Adipocyte (in vitro differentiated cells): ENCODE results near the gene CLTCL1.

Experiments
- DNase-seq: peaks from one replicate; pipeline ENCODE4 v3.0.0-alpha.2; 2015; ENCODE audit warnings: low read depth
- H3K27me3 ChIP-seq: replicated peaks from 2 replicates; pipeline ENCODE4 v1.7.0; 2013; ENCODE audit warnings: mild to moderate bottlenecking, low read length, moderate library complexity; ENCODE audit not compliant: control insufficient read depth, insufficient read depth
- H3K36me3 ChIP-seq: 2 replicates; pipeline ENCODE4 v1.7.0; 2013; ENCODE audit warnings: low read length, mild to moderate bottlenecking, moderate library complexity; ENCODE audit not compliant: control insufficient read depth, insufficient read depth, severe bottlenecking
- H3K4me1 ChIP-seq: 2 replicates; pipeline ENCODE4 v1.7.0; 2013; ENCODE audit warnings: mild to moderate bottlenecking, low read length, moderate library complexity; ENCODE audit not compliant: control insufficient read depth, insufficient read depth
- H3K4me3 ChIP-seq: 2 replicates; pipeline ENCODE4 v1.7.0; 2013; ENCODE audit warnings: mild to moderate bottlenecking, low read length, moderate library complexity
- H3K9ac ChIP-seq: 2 replicates; pipeline ENCODE4 v1.7.0; 2013; ENCODE audit warnings: mild to moderate bottlenecking, low read length, moderate library complexity
- H3K9me3 ChIP-seq: 2 replicates; pipeline ENCODE4 v1.7.0; 2013; ENCODE audit warnings: mild to moderate bottlenecking, low read length, moderate library complexity; ENCODE audit not compliant: control insufficient read depth

CLTCL1 gene

GRCh38 chr22:19152942-19153883 lies 138.3 kb downstream of the CLTCL1 start:
- no peaks in the 10 kb centered on the region for H3K4me1 ChIP-seq
- H3K9me3 ChIP-seq, result peaks cover 11% of the 10 kb centered on the region
- H3K9ac ChIP-seq, result no peak overlapping the region
- DNase-seq, result no peak
- H3K27me3 ChIP-seq, result peaks cover 42% of the 10 kb centered on the region
- H3K4me3 ChIP-seq, result no peak overlapping the region
- H3K36me3 ChIP-seq, result no peaks in the 10 kb centered on the region

- no peak for DNase-seq
- no peaks in the 10 kb centered on the region for H3K4me1 ChIP-seq
- H3K4me3 ChIP-seq, result no peak overlapping the region
- no peak overlapping the region for H3K9ac ChIP-seq
- peaks cover 57% of the 10 kb centered on the region for H3K27me3 ChIP-seq
- H3K9me3 ChIP-seq, result peaks cover 11% of the 10 kb centered on the region
- H3K36me3 ChIP-seq, result no peaks in the 10 kb centered on the region
Measured at GRCh38 chr22:19151329-19152191, 140.0 kb downstream of the CLTCL1 start.

- Histone ChIP-seq H3K4me3 (no peak overlapping the region), H3K27me3 (peaks cover 57% of the 10 kb centered on the region), H3K9ac (no peak overlapping the region), H3K9me3 (peaks cover 11% of the 10 kb centered on the region), H3K36me3 (no peaks in the 10 kb centered on the region), H3K4me1 (no peaks in the 10 kb centered on the region)
- DNase-seq, result no peak
Measured at GRCh38 chr22:19150482-19151328, 140.8 kb downstream of the CLTCL1 start.

- DNase-seq, result no peak
- Histone ChIP-seq H3K4me1 (no peaks in the 10 kb centered on the region), H3K9me3 (peaks cover 11% of the 10 kb centered on the region), H3K4me3 (no peak within 1 kb of the TSS), H3K27me3 (peaks cover 55% of the 10 kb centered on the region), H3K36me3 (no peaks in the 10 kb centered on the region), H3K9ac (no peak within 1 kb of the TSS)
Measured at GRCh38 chr22:19149991-19150390, 141.5 kb downstream of the CLTCL1 start, which contains the start of gene GSC2. GSC2 (minus strand) TSS chr22:19150292; CDS start chr22:19150283, 9 bp downstream.

GRCh38 chr22:19149047-19149883 lies 142.3 kb downstream of the CLTCL1 start:
- Histone ChIP-seq H3K9ac (no peak overlapping the region), H3K4me3 (no peak overlapping the region), H3K9me3 (peaks cover 11% of the 10 kb centered on the region), H3K36me3 (no peaks in the 10 kb centered on the region), H3K27me3 (peaks cover 52% of the 10 kb centered on the region), H3K4me1 (no peaks in the 10 kb centered on the region)
- no peak for DNase-seq

GRCh38 chr22:19148417-19149046 lies 143.0 kb downstream of the CLTCL1 start:
- Histone ChIP-seq H3K9ac (no peak overlapping the region), H3K9me3 (peaks cover 7% of the 10 kb centered on the region), H3K4me1 (peaks cover 4% of the 10 kb centered on the region), H3K27me3 (peaks cover 50% of the 10 kb centered on the region), H3K4me3 (no peak overlapping the region), H3K36me3 (no peaks in the 10 kb centered on the region)
- no peak for DNase-seq

GRCh38 chr22:19147195-19147780 lies 144.2 kb downstream of the CLTCL1 start:
- DNase-seq, result no peak
- Histone ChIP-seq H3K36me3 (peaks cover 4% of the 10 kb centered on the region), H3K4me3 (no peak overlapping the region), H3K9me3 (peaks cover 7% of the 10 kb centered on the region), H3K9ac (no peak overlapping the region), H3K4me1 (peaks cover 8% of the 10 kb centered on the region), H3K27me3 (peaks cover 44% of the 10 kb centered on the region)

- Histone ChIP-seq H3K36me3 (peaks cover 10% of the 10 kb centered on the region), H3K9ac (no peak overlapping the region), H3K4me3 (no peak overlapping the region), H3K9me3 (peaks cover 2% of the 10 kb centered on the region), H3K4me1 (peaks cover 8% of the 10 kb centered on the region), H3K27me3 (peaks cover 35% of the 10 kb centered on the region)
- no peak for DNase-seq
Measured at GRCh38 chr22:19146215-19146968, 145.1 kb downstream of the CLTCL1 start.

- peak; percentile 52 for DNase-seq
- H3K4me1 ChIP-seq, result peaks cover 8% of the 10 kb centered on the region
- peaks cover 34% of the 10 kb centered on the region for H3K36me3 ChIP-seq
- peaks cover 23% of the 10 kb centered on the region for H3K27me3 ChIP-seq
- peak overlapping the region; percentile 96 for H3K4me3 ChIP-seq
- H3K9me3 ChIP-seq, result no peaks in the 10 kb centered on the region
- peak overlapping the region; percentile 94 for H3K9ac ChIP-seq
Measured at GRCh38 chr22:19143967-19144400, 147.5 kb downstream of the CLTCL1 start.
